ENCODE measurements around the gene OPRPN. TPM values are rescaled to one million over a fixed set of nuclear protein-coding genes. Genes with fewer than 3 reads are reported as not detected.

Gene OPRPN
- total and polyA plus RNA-seq, 7 donors, result not detected

GRCh38 chr4:70443329-70443728 lies 45.6 kb downstream of the OPRPN start:
- Histone ChIP-seq H3K36me3 (ENCODE audit: insufficient read depth in 1 of 2, low read depth in 1 of 2) (no peaks in the 10 kb centered on the region), H3K9me3 (no peaks in the 10 kb centered on the region), H3K4me3 (no peak overlapping the region), H3K4me1 (no peaks in the 10 kb centered on the region), H3K27me3 (ENCODE audit: insufficient read depth in 3 of 3, low read length in 2 of 3) (no peaks in the 10 kb centered on the region), H3K27ac (no peak overlapping the region)
- DNase-seq, result no peak
- 84 to 90% (median 86%) methylated on average over 5 of the region's 5 CpGs for WGBS, 3 donors
- TF ChIP-seq CTCF (IDR thresholded peaks at IDR 0.05), result no peak
- ATAC-seq, result no peak
- intact Hi-C loops (cut with DNase I), result no loop called here

- Histone ChIP-seq H3K4me3 (no peak overlapping the region), H3K4me1 (no peaks in the 10 kb centered on the region), H3K27ac (no peak overlapping the region), H3K27me3 (ENCODE audit: insufficient read depth in 3 of 3, low read length in 2 of 3) (no peaks in the 10 kb centered on the region), H3K9me3 (no peaks in the 10 kb centered on the region), H3K36me3 (ENCODE audit: insufficient read depth in 1 of 2, low read depth in 1 of 2) (no peaks in the 10 kb centered on the region)
- intact Hi-C loops (cut with DNase I), result no loop called here
- ATAC-seq (no peak), DNase-seq (no peak)
- TF ChIP-seq CTCF (IDR thresholded peaks at IDR 0.05), result no peak
- 88 to 91% (median 90%) methylated on average over 3 of the region's 3 CpGs for WGBS, 3 donors
Measured at GRCh38 chr4:70449220-70449619, 51.5 kb downstream of the OPRPN start.

- H3K4me3 ChIP-seq, result no peak overlapping the region
- DNase-seq, result no peak
- TF ChIP-seq CTCF (IDR thresholded peaks at IDR 0.05), result no peak
- WGBS, 3 donors, result 11 to 23% (median 16%) methylated on average over 1 of the region's 1 CpG
- H3K27me3 ChIP-seq (ENCODE audit: insufficient read depth in 3 of 3, low read length in 2 of 3), result no peaks in the 10 kb centered on the region
- intact Hi-C loops (cut with DNase I), result no loop called here
- H3K9me3 ChIP-seq, result no peaks in the 10 kb centered on the region
- no peak for ATAC-seq
- H3K4me1 ChIP-seq, result no peaks in the 10 kb centered on the region
- no peaks in the 10 kb centered on the region for H3K36me3 ChIP-seq (ENCODE audit: insufficient read depth in 1 of 2, low read depth in 1 of 2)
- H3K27ac ChIP-seq, result no peak overlapping the region
Measured at GRCh38 chr4:70452946-70453345, 55.2 kb downstream of the OPRPN start.

Other genes starting within 250 kb of the OPRPN start
- not detected for gene PRR27, start 243.7 kb upstream of the OPRPN start, total RNA-seq
- gene PRR27, start 243.7 kb upstream of the OPRPN start, polyA plus RNA-seq, result not detected
- not detected for gene ODAM, start 202.2 kb upstream of the OPRPN start, total RNA-seq
- gene ODAM, start 202.2 kb upstream of the OPRPN start, polyA plus RNA-seq, result not detected
- not detected for gene FDCSP, start 171.8 kb upstream of the OPRPN start, total RNA-seq
- gene FDCSP, start 171.8 kb upstream of the OPRPN start, polyA plus RNA-seq, result not detected
- not detected for gene CSN3, start 155.3 kb upstream of the OPRPN start, total RNA-seq
- gene CSN3, start 155.3 kb upstream of the OPRPN start, polyA plus RNA-seq, result not detected
- not detected for gene CABS1, start 63.0 kb upstream of the OPRPN start, total RNA-seq
- gene CABS1, start 63.0 kb upstream of the OPRPN start, polyA plus RNA-seq, result not detected
- not detected for gene SMR3A, start 37.2 kb upstream of the OPRPN start, total RNA-seq
- not detected for gene SMR3A, start 37.2 kb upstream of the OPRPN start, polyA plus RNA-seq
- not detected for gene SMR3B, start 14.8 kb upstream of the OPRPN start, total RNA-seq
- not detected for gene SMR3B, start 14.8 kb upstream of the OPRPN start, polyA plus RNA-seq
- not detected for gene MUC7, start 74.3 kb downstream of the OPRPN start, total RNA-seq
- not detected for gene MUC7, start 74.3 kb downstream of the OPRPN start, polyA plus RNA-seq
- gene AMTN, start 120.6 kb downstream of the OPRPN start, total RNA-seq, result not detected
- not detected for gene AMTN, start 120.6 kb downstream of the OPRPN start, polyA plus RNA-seq
- not detected for gene AMBN, start 194.3 kb downstream of the OPRPN start, total RNA-seq
- gene AMBN, start 194.3 kb downstream of the OPRPN start, polyA plus RNA-seq, result not detected
- gene ENAM, start 230.8 kb downstream of the OPRPN start, total RNA-seq, result 1 to 10 TPM; 1.6 to 6.6 (median 3.0) TPM
- gene ENAM, start 230.8 kb downstream of the OPRPN start, polyA plus RNA-seq, result 1 to 10 TPM in 1 of 3 donors, under 1 TPM in 2; 0.08 to 1.5 (median 0.65) TPM

Data from psoas muscle (tissue), 8 donors.